Measurements from ENCODE around the gene RPP25. TPM values are rescaled to one million over a fixed set of nuclear protein-coding genes. Genes with fewer than 3 reads are reported as not detected.

The RPP25 gene
- total RNA-seq, 4 donors from 2014 or later: 3.3 to 12.4 (median 8.6) TPM

GRCh38 chr15:74995182-74995778, 38.7 kb upstream of the RPP25 start, which contains the start of gene SCAMP5:
Gene SCAMP5, plus strand, starts transcription at chr15:74995563. Its CDS starts 16,277 bp downstream, at chr15:75011840.
- TF ChIP-seq, protein P1, sequence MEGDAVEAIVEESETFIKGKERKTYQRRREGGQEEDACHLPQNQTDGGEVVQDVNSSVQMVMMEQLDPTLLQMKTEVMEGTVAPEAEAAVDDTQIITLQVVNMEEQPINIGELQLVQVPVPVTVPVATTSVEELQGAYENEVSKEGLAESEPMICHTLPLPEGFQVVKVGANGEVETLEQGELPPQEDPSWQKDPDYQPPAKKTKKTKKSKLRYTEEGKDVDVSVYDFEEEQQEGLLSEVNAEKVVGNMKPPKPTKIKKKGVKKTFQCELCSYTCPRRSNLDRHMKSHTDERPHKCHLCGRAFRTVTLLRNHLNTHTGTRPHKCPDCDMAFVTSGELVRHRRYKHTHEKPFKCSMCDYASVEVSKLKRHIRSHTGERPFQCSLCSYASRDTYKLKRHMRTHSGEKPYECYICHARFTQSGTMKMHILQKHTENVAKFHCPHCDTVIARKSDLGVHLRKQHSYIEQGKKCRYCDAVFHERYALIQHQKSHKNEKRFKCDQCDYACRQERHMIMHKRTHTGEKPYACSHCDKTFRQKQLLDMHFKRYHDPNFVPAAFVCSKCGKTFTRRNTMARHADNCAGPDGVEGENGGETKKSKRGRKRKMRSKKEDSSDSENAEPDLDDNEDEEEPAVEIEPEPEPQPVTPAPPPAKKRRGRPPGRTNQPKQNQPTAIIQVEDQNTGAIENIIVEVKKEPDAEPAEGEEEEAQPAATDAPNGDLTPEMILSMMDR (IDR thresholded peaks at IDR 0.05; ENCODE audit: low read depth): no peak

GRCh38 chr15:74994685-74995084, 38.1 kb upstream of the RPP25 start:
- TF ChIP-seq, protein P1 (IDR thresholded peaks at IDR 0.05; ENCODE audit: low read depth): no peak

DNA sequence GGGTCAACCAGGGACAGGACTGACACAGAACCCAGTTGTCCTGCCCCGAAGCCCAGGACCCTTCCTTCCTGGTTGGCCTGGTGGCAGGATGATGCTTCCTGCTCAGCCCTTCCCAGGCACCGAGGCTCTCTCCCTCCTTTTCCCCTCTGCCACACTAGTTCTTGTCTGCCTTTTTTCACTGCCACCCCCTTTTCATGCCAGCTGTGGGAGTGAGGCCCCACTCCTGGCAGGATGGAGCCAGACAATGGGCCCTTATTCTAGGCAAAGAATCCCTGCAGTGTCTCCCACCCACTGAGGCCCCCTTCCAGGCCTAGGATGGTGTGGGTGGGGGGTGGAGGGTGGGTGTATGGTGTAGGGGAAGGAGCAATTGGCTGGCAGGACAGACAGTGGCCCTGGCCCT, 37.7 kb upstream of the RPP25 start:
- TF ChIP-seq, protein P1 (IDR thresholded peaks at IDR 0.05; ENCODE audit: low read depth): no peak

DNA sequence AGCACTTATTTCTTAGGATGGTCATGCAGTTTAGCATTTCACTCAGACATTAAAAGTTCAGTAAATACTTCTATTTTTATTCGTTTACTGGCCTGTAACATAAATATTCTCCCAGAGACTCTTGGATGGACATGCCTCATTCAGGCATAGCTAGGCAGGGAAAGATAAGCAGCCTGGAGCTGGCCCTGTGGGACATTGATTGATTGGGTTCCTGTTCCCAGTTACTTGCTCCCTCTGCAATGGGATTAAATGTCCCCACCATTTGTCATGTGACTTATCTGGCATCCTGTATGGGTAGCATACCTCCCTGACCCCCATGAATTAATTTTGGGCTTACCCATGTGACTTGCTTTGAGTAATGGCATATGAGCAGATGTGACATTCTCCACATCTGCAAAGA, 36.0 kb upstream of the RPP25 start:
- TF ChIP-seq, protein P1 (IDR thresholded peaks at IDR 0.05; ENCODE audit: low read depth): no peak

GRCh38 chr15:74989527-74989926, 33.0 kb upstream of the RPP25 start:
- TF ChIP-seq, protein P1 (IDR thresholded peaks at IDR 0.05; ENCODE audit: low read depth): no peak

- TF ChIP-seq, protein P1 (IDR thresholded peaks at IDR 0.05; ENCODE audit: low read depth): no peak
Observed at GRCh38 chr15:74988007-74988800, 31.6 kb upstream of the RPP25 start.

GRCh38 chr15:74983725-74984231, 27.2 kb upstream of the RPP25 start:
- TF ChIP-seq, protein P1 (IDR thresholded peaks at IDR 0.05; ENCODE audit: low read depth): no peak
